MM.1S (cell line): ENCODE data around the gene IPP.
"Not testable (repeated sequence)": the region's sequence is repeated elsewhere in the genome, so short reads cannot be mapped to it uniquely, and the experiment has no call there.

ENCODE experiments used
- DNase-seq: peaks from one replicate; pipeline ENCODE4 v3.0.0-alpha.2; 2015
- H2AFZ ChIP-seq: fragments of 300-600 bp; sonication (generic); 2 replicates; pipeline ENCODE4 v1.6.0; 2016; ENCODE audit warnings: antibody characterized with exemption, low read length
- H3F3A ChIP-seq: fragments of 300-600 bp; sonication (generic); 2 replicates; pipeline ENCODE4 v1.6.1; 2016; ENCODE audit warnings: mild to moderate bottlenecking, antibody characterized with exemption, low read length, moderate library complexity, mixed read lengths; ENCODE audit not compliant: insufficient read depth
- H3K27ac ChIP-seq: fragments of 300-600 bp; sonication (generic); 2 replicates; pipeline ENCODE4 v1.5.1; 2016; ENCODE audit warnings: mild to moderate bottlenecking, low read length
- H3K27me3 ChIP-seq: fragments of 300-600 bp; sonication (generic); replicated peaks from 2 replicates; pipeline ENCODE4 v1.6.0; 2016; ENCODE audit warnings: low read length; ENCODE audit not compliant: insufficient read depth
- H3K36me3 ChIP-seq: fragments of 300-600 bp; sonication (generic); replicated peaks from 2 replicates; pipeline ENCODE4 v1.6.1; 2016; ENCODE audit warnings: mild to moderate bottlenecking, low read length, mixed read lengths; ENCODE audit not compliant: insufficient read depth
- H3K4me1 ChIP-seq: fragments of 300-600 bp; sonication (generic); 2 replicates; pipeline ENCODE4 v1.6.1; 2016; ENCODE audit warnings: low read length, mixed read lengths
- H3K4me2 ChIP-seq: fragments of 300-600 bp; sonication (generic); 2 replicates; pipeline ENCODE4 v1.6.0; 2016; ENCODE audit warnings: low read depth, low read length
- H3K4me3 ChIP-seq: fragments of 300-600 bp; sonication (generic); 2 replicates; pipeline ENCODE4 v1.5.1; 2016; ENCODE audit warnings: low read length, mixed read lengths
- H3K79me2 ChIP-seq: fragments of 300-600 bp; sonication (generic); 2 replicates; pipeline ENCODE4 v1.6.1; 2016; ENCODE audit warnings: mixed run types, low read length, mixed read lengths
- H3K9ac ChIP-seq: fragments of 300-600 bp; sonication (generic); 2 replicates; pipeline ENCODE4 v1.6.1; 2016; ENCODE audit warnings: low read length, mixed read lengths
- H3K9me2 ChIP-seq: fragments of 300-600 bp; sonication (generic); replicated peaks from 2 replicates; pipeline ENCODE4 v1.6.1; 2016; ENCODE audit warnings: mild to moderate bottlenecking, low read length, mixed read lengths; ENCODE audit not compliant: insufficient read depth
- H3K9me3 ChIP-seq: fragments of 300-600 bp; sonication (generic); replicated peaks from 2 replicates; pipeline ENCODE4 v1.6.1; 2016; ENCODE audit warnings: mild to moderate bottlenecking, low read length, mixed read lengths; ENCODE audit not compliant: insufficient read depth
- H4K20me1 ChIP-seq: fragments of 300-600 bp; sonication (generic); 2 replicates; pipeline ENCODE4 v1.6.1; 2016; ENCODE audit warnings: mild to moderate bottlenecking, low read length, moderate library complexity, mixed read lengths; ENCODE audit not compliant: insufficient read depth
- CTCF ChIP-seq: fragments of 300-600 bp; sonication (generic); IDR thresholded peaks from 2 replicates; pipeline ENCODE4 v1.5.1; 2016; ENCODE audit warnings: antibody characterized with exemption, low read length, mixed read lengths
- EZH2 ChIP-seq: fragments of 300-600 bp; sonication (generic); optimal IDR thresholded peaks from 2 replicates; pipeline ENCODE3; 2017; ENCODE audit warnings: low read depth, mild to moderate bottlenecking, antibody characterized with exemption, low read length, mixed read lengths
- EZH2phosphoT487 ChIP-seq: fragments of 300-600 bp; sonication (generic); IDR thresholded peaks from 2 replicates; pipeline ENCODE4 v1.6.1; 2018; ENCODE audit warnings: antibody characterized with exemption, low read length

IPP gene

GRCh38 chr1:45704637-45705036 lies 45.8 kb downstream of the IPP start:
- Histone ChIP-seq H2AFZ (no peak overlapping the region), H3K79me2 (no peaks in the 10 kb centered on the region), H3F3A (no peaks in the 10 kb centered on the region), H3K4me2 (no peak overlapping the region), H3K27ac (no peak overlapping the region), H3K9ac (no peak overlapping the region), H3K4me3 (no peak overlapping the region), H3K9me2 (no peaks in the 10 kb centered on the region), H4K20me1 (no peaks in the 10 kb centered on the region), H3K9me3 (no peaks in the 10 kb centered on the region), H3K27me3 (no peaks in the 10 kb centered on the region), H3K4me1 (no peaks in the 10 kb centered on the region), H3K36me3 (no peaks in the 10 kb centered on the region)
- no peak for TF ChIP-seq EZH2phosphoT487
- TF ChIP-seq EZH2, result no peak
- no peak for TF ChIP-seq CTCF
- no peak for DNase-seq

GRCh38 chr1:45694823-45695222 lies 55.6 kb downstream of the IPP start:
- no peaks in the 10 kb centered on the region for H3K9me2 ChIP-seq

GRCh38 chr1:45693811-45694210 lies 56.6 kb downstream of the IPP start:
- H3K36me3 ChIP-seq, result not testable (repeated sequence)

More at GRCh38 chr1:45694823-45695222, 55.6 kb downstream of the IPP start:
- TF ChIP-seq EZH2 (no peak), CTCF (no peak), EZH2phosphoT487 (no peak)
- Histone ChIP-seq H3K27me3 (no peaks in the 10 kb centered on the region), H3K79me2 (peaks cover 26% of the 10 kb centered on the region), H2AFZ (no peak overlapping the region), H4K20me1 (no peaks in the 10 kb centered on the region), H3K9ac (no peak overlapping the region), H3K27ac (no peak overlapping the region), H3K4me2 (no peak overlapping the region), H3K4me1 (no peaks in the 10 kb centered on the region), H3F3A (peaks cover 5% of the 10 kb centered on the region; the same call in 1 of the 2 replicates), H3K36me3 (no peaks in the 10 kb centered on the region), H3K4me3 (no peak overlapping the region), H3K9me3 (no peaks in the 10 kb centered on the region)
- no peak for DNase-seq

GRCh38 chr1:45687754-45688740 lies 62.4 kb downstream of the IPP start, which contains the start of gene TMEM69:
Gene TMEM69, plus strand, starts transcription at chr1:45688181. Its CDS starts 2,888 bp downstream, at chr1:45691069.
- peaks cover 13% of the 10 kb centered on the region for H3F3A ChIP-seq
- no peaks in the 10 kb centered on the region for H3K9me2 ChIP-seq
- H3K4me2 ChIP-seq, result peak within 1 kb of the TSS; percentile 91
- peak within 1 kb of the TSS; percentile 89 for H2AFZ ChIP-seq
- no peaks in the 10 kb centered on the region for H3K4me1 ChIP-seq
- peak; percentile 84 for DNase-seq
- H3K9me3 ChIP-seq, result no peaks in the 10 kb centered on the region
- H3K4me3 ChIP-seq, result peak within 1 kb of the TSS; percentile 99
- TF ChIP-seq CTCF (no peak; the same call in 1 of the 2 replicates), EZH2phosphoT487 (no peak), EZH2 (no peak)
- peak within 1 kb of the TSS; percentile 85 for H3K9ac ChIP-seq
- H3K27me3 ChIP-seq, result no peaks in the 10 kb centered on the region
- H4K20me1 ChIP-seq, result no peaks in the 10 kb centered on the region
- no peaks in the 10 kb centered on the region for H3K36me3 ChIP-seq
- peak within 1 kb of the TSS; percentile 91 for H3K27ac ChIP-seq
- H3K79me2 ChIP-seq, result peaks cover 78% of the 10 kb centered on the region

More at GRCh38 chr1:45693811-45694210, 56.6 kb downstream of the IPP start:
- H3K27ac ChIP-seq, H3K4me2 ChIP-seq, H3K27me3 ChIP-seq, H2AFZ ChIP-seq, H3K4me1 ChIP-seq, H3K9ac ChIP-seq, H3F3A ChIP-seq, H3K9me3 ChIP-seq, DNase-seq, H3K9me2 ChIP-seq, H4K20me1 ChIP-seq, H3K4me3 ChIP-seq: not testable (repeated sequence)
- peaks cover 36% of the 10 kb centered on the region for H3K79me2 ChIP-seq
